HG03159 (cell line): ENCODE data around the gene MARCKSL1.
A peak's percentile ranks its signal among the peaks of the same experiment; 100 is the strongest.

Experiments
- ATAC-seq: cut with Tn5 transposase; IDR thresholded peaks from one replicate; pipeline ENCODE4 v1.9.1; 2021; ENCODE audit warnings: mild to moderate bottlenecking, moderate library complexity; ENCODE audit not compliant: unreplicated experiment

Gene MARCKSL1

DNA sequence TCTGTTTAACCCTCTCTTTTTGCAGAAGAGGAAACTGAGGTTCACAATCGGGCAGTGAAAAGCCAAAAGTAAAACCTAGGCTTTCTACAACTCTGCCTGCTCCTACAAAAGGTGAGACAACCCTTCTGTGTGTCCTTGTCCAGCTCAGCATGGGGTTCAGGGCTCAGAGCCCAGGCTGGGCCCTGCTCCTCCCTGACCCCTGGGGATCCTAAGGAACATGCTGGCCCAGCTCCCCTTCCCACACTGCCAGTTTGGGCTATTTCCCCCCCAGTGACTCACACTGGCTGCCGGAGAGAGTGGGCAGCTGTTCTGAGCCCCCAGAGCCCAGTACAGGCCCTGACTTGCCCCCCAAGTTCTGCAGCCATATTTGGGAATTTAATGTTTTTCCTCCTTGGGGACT, 17.4 kb upstream of the MARCKSL1 start:
- ATAC-seq, result no peak

DNA sequence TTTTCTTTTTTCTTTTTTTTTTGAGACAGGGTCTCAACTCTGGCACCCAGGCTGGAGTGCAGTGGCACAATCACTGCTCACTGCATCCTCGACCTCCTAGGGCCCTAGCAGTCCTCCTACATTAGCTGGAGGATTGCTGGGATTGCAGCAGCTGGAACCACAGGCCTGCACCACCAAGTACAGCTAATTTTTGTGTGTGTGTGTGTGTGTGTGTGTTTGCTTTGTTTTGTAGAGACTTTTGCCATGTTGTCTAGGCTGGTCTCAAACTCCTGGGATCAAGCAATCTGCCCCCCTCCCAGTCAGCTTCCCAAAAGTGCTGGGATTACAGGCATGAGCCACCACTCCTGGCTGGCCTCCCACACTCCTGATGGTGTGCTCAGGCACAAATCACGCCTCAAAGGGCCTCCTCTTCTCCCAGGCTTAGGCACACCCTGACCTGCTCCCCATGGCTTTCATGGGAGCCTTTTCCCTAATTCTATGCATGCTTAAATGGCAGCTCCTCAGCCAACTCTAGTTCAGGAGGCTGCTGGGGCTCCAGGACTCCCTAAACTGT, 16.9 kb upstream of the MARCKSL1 start:
- no peak for ATAC-seq

DNA sequence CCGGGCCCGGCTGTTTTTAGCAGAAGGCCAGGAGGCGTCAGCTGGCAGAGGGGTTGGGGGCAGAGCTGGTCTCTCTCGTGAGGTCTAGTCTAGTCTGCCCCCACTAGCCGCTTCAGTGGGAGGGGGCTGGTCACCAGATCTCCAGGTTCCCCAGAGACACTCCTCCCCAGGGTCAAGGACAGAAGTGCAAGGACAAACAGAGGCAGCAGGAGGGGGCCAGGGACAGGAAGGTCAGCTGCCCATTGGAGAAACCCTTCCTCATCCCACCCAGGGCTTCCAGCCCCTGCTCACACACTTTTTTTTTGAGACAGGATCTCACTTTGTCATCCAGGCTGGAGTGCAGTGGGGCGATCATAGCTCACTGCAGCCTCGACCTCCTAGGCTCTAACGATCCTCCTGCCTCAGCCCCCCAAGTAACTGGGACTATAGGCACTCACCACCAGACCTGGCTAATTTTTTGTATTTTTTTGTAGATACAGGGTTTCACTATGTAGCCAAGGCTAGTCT, 16.3 kb upstream of the MARCKSL1 start:
- no peak for ATAC-seq

DNA sequence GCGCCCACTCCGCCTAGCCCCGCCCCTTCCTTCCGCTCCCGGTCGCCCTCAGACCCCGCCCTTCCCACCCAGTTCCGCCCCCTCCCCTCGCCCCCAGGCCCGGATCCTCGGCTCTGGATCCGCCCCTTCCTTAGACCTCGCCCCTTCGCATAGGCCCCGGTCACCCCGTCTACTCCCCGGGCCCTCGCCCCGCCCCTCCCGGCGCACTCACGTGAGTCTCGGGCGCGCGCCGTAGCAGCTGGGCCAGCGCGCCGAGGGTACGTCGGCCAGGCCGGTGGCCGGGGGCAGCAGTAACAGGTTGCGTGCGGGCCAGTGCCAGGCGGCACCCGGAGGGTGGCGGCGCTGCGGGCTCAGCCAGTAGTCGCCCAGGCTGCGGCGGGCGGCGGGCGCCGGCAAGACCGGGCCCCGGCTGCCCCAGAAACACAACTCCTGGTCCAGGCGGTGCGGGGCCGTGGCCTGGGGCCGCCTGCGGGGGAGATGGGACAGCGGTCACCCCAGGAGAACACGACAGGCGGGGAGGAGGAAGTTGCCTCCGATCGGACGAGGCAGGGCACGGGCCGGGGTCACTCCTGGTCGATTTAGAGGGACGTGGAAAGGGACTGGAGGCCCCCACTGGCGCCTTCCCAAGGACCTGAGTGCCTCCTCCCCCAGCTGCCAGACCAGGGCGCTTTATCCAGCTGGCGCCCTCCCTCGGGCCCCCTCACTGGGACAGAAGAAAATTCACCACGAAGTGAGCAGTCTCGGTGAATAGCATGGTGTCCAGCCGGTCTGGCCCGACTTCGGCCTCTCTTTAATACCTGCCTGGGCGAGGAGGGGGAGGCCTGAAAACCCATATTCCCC, 15.6 kb upstream of the MARCKSL1 start:
- peak; percentile 80 for ATAC-seq

DNA sequence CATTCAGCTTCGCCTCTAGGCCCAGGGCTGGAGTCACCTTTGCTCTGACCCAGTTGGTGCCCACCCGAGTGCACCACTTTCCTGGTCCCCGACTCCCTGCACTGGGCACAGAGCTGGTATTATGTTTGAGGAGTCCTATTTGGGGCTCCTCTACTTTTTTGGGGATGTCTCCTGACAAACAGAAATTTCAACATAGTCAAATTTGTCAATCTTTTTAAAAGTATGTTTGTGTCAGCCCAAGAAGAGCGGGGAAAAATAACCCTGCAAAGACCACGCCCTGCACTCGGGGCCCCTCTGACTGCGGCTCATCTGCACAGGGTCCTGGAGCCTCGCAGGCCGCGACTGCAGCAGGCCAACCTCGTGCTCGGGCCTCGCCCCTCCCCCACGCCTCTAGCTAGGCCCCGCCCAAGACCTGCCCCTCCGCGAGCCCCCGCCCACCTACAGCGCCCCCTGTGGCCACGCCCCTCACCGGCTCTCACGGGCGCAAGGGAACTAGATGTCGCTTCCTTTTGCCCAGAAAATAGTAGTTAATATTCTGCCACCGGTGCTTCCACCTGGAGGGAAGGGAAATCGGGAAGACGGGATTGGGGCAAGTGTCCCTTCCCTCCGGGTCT, 14.9 kb upstream of the MARCKSL1 start:
- peak; percentile 43 for ATAC-seq

DNA sequence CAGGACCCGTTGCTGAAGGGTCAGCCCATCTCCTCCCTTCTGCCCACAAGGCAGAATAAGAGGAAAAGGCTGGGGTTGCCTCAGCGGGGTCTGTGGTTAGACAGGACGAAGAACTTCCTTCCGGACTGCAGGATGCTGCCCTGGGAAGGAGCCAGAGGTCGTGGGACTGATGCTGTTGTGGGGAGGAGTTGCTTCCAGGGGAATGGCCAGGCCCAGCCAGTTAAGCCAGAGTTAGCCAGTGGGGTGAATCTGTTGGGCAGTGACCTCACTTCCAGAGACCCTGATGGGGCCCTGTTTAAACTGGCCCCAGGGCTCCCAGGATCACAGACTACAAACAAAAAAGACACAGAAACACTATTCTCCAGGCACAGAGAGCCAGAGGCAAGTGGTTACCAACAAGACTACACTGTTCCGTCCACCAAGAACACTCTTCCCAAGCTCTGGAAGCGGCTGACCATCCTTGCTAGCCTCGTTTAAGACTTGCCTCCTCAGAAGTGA, 13.2 kb upstream of the MARCKSL1 start:
- no peak for ATAC-seq

DNA sequence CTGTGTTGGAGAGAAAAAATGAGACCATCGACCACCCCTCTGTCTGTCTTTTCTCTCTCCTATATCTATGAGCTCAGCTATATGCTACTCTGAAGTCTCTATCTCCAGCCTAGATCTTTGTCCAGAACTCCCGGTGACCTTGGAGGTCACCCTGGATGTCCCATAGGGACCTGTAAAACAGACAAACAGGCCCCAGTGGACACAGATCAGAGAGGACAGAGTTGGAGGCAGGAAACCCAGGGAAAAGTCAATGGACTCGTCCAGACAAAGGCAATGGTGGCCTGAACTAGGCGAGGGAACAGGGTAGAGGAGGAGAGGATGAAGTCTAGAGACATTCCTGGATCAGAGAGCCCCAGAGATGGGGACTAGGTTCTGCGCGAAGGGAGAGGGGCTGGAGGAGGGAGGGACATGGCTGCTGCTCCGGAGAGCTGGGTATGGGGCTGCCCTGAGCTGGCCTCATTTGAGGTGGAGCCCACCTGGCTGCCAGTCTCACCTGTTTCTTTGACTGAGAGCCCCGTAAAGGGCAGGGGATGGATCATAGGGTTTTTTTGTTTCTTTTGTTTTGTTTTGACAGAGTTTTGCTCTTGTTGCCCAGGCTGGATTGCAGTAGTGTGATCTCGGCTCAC, 10.6 kb upstream of the MARCKSL1 start:
- no peak for ATAC-seq

DNA sequence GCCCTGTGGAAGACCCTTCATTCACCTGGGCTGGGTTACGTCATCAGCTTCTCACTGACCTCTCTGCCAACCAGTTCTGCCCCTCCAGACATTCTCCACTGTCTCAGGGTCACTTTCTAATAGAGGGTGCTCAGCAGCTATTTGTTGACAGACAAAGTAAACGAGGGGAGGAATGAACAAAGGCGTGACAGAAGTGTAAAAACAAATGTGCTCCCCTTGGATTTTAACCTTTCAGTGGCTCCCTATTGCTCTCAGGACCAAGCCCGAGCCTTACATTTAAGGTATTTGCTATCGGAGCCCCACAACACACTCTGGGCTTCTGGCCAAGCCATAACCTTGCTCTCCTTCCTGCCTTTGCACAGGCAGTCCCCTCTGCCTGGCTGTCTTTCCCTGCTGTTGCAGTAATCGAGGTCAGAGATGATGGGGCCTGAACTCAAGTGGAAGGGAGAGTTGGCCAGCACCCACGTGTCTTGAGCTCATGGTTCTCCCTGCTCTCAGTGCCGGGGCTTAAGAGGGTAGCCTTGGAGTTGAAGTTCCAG, 9.3 kb upstream of the MARCKSL1 start:
- ATAC-seq, result no peak

DNA sequence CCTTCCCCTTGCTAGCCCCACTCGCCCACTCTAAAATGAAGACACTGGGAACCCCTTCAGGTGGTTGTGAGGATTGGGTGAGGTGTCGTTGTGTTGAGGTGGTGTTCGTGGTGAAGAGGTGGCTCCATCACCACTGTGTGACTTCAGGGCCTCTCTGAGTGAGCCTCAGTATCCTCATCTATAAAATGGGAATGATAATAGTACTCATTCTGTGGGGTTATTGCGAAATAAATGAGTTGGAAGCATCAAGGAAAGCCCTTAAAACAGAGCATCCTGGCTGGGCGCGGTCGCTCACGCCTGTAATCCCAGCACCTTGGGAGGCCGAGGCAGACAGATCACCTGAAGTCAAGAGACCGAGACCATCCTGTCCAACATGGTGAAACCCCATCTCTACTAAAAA, 6.7 kb upstream of the MARCKSL1 start:
- ATAC-seq, result no peak

DNA sequence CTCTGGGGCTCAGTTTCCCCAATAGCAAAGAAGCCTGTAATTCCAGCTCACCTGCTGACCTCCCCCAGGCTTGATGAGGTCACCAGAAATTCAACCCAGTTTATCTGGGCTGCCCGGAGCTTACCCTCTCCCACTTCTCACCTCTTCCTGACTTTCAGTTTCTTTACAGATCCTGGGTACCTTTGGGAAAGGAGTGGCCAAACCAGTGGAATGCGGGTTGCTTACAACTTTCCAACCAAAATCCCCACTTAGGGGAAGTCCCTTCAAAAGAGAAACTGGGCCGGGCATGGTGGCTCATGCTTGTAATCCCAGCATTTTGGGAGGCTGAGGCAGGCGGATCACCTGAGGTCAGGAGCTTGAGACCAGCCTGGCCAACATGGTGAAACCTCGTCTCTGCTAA, 5.9 kb upstream of the MARCKSL1 start:
- no peak for ATAC-seq

DNA sequence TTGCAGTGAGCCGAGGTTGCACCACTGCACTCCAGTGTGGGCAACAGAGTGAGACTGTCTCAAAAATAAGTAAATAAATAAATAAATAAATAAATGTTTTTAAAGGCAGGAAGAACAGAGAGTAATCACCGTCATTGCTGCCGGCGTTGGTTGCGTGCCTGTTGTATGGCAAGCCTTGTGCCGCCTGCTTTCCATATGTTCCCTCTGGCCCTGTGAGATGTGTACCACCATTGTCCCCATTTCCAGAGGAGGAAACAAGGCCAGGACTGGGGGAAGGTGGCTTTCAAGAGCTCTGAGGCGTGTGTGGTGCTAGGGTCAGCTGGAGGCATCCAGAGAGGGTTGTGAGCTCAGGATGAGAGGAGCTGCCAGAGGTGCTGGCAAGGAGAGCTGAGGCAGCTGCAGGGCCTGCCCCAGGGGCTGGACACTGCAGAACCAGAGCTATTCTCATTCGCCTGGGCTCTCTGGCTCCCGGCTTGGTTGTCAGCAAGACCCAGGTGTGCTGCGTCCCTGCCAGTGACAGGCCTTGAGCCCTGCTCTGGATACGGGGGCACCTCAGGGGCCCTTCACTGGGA, 5.2 kb upstream of the MARCKSL1 start:
- no peak for ATAC-seq

DNA sequence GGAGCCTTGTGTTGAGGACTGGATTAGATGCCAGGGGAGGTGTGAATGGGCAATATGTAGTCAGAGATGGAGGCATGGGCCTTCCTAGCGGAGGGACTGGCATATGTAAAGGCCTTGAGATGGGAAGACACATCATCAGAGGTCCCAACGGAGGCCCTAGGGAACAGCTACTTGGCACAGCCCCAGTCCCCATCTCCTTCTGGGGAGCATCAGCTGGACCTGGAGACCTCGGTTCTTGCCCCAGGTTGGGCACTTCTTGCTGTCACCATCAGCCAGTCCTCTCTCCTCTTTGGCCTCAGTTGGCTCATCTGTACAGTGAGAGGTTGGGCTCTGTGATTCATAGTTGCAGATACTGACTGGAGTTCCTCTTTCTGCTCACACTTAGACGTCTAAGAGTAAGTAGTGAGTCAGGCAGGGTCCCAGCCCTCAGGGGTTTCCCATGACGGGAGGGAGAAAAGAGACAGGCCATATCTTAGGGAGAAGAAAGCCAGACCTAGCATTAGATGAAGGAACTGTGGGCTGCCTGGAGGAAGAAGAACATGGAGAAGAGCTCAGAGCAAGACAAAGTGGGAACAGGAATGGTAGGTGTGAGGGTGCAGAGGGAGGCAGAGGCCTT, 3.4 kb upstream of the MARCKSL1 start:
- ATAC-seq, result no peak

DNA sequence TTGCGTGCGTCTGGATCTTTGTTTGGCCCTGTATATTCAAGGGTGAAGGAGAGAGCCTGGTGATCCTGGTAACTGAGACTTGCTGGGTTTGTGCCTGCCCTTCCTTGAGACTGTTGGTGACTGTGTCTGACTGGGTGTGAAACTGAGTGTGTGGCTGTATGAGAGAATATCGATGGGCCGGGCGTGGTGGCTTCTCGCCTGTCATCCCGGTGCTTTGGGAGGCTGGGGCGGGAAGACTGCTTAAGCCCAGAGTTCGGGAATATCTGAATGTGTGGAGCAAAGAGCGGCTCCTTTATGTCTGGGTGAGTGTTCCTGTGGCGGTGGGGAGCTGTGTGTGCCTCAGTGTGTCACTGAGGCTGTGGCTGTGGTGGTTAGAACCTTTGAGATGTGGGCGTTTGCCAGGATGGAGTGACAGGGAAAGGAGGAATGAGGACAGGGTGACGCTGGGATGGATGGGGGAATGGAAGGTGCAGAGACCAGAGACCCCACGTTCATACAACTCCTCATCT, 2.7 kb upstream of the MARCKSL1 start:
- no peak for ATAC-seq

DNA sequence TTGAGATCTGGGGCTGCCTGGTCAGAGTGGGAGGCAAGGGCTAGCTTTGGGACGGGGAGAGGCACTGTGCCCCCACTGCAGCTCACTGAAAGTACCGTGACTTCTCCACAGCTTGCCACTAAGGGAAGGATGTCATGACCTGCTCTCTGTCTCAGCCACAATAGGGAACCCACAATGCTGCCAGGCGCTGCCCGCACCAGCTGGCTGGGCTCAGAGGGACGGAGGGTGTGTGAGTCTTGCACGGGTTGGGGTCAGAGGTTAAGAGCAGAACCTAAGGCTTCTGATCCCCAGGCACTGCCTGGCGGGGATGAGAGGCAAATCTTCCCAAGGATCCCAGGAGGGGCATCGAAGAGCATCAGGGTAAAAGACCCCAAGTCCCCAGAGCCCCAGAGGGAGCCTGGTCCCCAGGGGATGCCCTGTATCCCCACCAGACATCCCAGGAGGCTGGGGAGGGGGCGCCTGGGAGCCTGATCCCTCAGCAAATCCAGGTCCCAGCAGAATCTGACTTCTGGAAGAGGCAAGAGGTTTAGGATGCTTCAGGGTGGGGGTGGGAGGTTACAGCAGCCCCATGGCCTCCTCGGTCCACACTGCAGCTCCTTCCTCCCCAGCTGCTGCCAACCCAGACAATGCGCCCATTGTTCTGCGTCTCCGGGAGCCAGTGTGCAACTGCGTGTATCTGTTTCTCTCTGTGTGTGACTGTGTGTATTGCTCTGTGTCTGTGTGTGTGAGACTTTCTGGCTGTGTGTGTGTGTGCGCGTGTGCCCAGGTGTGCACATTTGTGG, 2.0 kb upstream of the MARCKSL1 start:
- no peak for ATAC-seq

DNA sequence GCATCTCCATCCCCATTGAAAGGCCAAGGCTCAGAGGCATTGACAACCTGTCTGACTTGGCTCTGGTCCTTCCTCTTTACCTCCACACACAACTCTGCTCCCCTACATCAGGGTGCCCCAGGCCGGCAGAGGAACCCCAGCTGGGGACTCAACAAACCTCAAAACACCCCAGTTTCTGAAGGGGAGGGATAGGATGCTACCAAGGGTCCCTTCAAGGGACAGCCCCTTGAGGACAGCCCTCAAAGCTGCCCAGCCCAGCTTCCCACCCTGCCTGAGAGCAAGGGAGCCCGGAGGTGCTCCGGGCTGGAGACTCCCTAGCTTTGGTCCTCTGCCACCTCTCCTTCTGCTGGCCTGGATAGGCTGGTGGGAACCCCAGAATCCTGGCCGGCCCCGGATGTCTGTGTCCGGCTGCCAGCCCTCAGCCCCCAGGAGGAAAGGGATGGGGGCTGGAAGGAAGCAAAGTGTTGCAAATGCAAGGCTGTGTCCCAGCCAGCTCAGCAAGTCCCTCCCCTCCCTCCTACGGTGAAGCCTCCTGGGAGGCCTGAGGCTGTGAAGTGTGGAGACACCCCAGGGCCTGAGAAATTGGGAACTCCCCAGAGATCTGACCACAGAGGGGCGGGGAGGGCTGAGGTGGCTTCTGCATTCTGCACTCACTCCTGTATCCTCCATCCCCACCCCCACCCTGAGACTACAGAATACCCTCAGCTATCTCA, 1.1 kb upstream of the MARCKSL1 start:
- no peak for ATAC-seq

DNA sequence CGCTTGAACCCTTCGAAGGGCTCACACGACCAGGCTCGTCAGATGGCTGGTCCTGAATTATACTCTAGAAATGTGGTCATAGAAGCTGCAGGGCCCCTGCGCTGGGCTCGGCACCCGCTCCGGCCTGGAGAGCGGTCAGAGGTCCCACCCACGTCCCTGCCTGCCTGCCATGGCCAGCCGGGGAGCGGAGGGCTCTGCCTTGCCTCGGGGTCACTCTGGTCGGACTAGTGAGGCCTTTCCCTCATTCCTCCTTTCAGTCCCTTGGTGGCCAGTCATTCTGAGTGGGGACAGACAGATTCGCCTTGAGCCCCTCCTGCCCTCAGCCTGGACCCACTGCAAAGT, 529 bp upstream of the MARCKSL1 start:
- no peak for ATAC-seq

DNA sequence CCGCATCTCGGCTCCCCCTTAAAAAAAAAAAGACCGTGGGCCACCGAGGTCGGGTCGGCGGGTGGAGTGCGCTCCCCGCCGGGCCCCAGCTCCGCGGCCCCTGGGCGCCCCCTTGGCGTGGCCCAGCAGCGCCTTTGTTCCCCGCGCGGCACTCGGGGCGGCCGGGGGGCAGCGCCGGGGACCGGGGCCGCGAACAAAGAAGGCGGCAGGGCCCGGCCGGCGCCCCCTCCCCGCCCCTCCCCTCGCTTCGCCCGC, 571 bp downstream of the MARCKSL1 start:
- no peak for ATAC-seq

DNA sequence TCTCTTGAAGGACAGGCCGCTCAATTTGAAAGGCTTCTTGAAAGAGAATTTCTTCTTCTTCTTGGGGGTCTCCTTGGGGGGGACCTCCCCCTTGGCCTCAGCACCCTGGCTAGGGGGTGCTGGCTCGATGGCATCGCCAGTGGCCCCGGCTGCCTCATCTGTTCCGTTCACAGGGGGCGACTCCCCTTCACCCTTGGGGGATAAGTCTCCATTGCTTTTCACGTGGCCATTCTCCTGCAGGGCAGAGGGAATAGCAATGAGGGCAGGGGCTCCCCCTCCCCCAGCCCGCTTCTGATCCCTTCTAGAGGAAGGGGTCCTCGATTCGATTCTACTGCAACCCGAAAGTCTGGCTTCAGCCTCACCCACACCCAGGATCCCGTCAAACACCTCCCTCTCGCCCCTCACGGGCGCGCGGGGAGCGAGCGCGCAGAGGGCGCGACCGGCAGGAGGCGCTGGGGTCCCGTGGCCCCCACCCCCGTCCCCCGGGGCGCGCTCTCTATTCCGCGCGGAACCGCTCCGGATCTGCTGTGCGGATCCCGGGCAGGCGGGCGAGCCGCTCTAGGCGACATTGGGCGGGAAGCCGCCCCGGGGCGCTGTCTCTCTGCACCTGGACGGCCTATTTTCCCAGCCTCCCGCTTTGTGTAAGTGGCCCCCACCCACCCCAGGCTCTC, 1.0 kb downstream of the MARCKSL1 start:
- no peak for ATAC-seq
